Measurements from ENCODE around the gene TF.
"Not testable (repeated sequence)": the region's sequence is repeated elsewhere in the genome, so short reads cannot be mapped to it uniquely, and the experiment has no call there.

TF gene

GRCh38 chr3:133745981-133746711, at the start of gene TF:
TF (plus strand) TSS chr3:133746393; CDS start chr3:133746441, 48 bp downstream.
- no peak for DNase-seq (ENCODE audit: low spot score)

- DNase-seq (ENCODE audit: low spot score): no peak
Measured at GRCh38 chr3:133697960-133698359, 48.2 kb upstream of the TF start.

GRCh38 chr3:133699467-133699866, 46.7 kb upstream of the TF start:
- DNase-seq (ENCODE audit: low spot score): no peak

- DNase-seq (ENCODE audit: low spot score): no peak
Measured at GRCh38 chr3:133699903-133700302, 46.3 kb upstream of the TF start.

- DNase-seq (ENCODE audit: low spot score): no peak
Measured at GRCh38 chr3:133700351-133700750, 45.8 kb upstream of the TF start.

- DNase-seq (ENCODE audit: low spot score): no peak
Measured at GRCh38 chr3:133701435-133702358, 44.5 kb upstream of the TF start.

GRCh38 chr3:133703915-133704314, 42.3 kb upstream of the TF start:
- DNase-seq (ENCODE audit: low spot score): no peak

- no peak for DNase-seq (ENCODE audit: low spot score)
Measured at GRCh38 chr3:133706033-133706432, 40.2 kb upstream of the TF start.

GRCh38 chr3:133709139-133709750, 36.9 kb upstream of the TF start:
- DNase-seq (ENCODE audit: low spot score): no peak

- DNase-seq (ENCODE audit: low spot score): no peak
Measured at GRCh38 chr3:133711013-133711412, 35.2 kb upstream of the TF start.

GRCh38 chr3:133712017-133712416, 34.2 kb upstream of the TF start:
- no peak for DNase-seq (ENCODE audit: low spot score)

- DNase-seq (ENCODE audit: low spot score): no peak
Measured at GRCh38 chr3:133713347-133713746, 32.8 kb upstream of the TF start.

GRCh38 chr3:133717424-133717823, 28.8 kb upstream of the TF start:
- DNase-seq (ENCODE audit: low spot score): no peak

- DNase-seq (ENCODE audit: low spot score): no peak
Measured at GRCh38 chr3:133722935-133723334, 23.3 kb upstream of the TF start.

GRCh38 chr3:133730993-133731392, 15.2 kb upstream of the TF start:
- DNase-seq (ENCODE audit: low spot score): no peak

GRCh38 chr3:133732231-133732630, 14.0 kb upstream of the TF start:
- not testable (repeated sequence) for DNase-seq (ENCODE audit: low spot score)

GRCh38 chr3:133733226-133733625, 13.0 kb upstream of the TF start:
- DNase-seq (ENCODE audit: low spot score): no peak

- no peak for DNase-seq (ENCODE audit: low spot score)
Measured at GRCh38 chr3:133734305-133734704, 11.9 kb upstream of the TF start.

- no peak for DNase-seq (ENCODE audit: low spot score)
Measured at GRCh38 chr3:133742351-133743091, 3.7 kb upstream of the TF start.

GRCh38 chr3:133744241-133744640, 2.0 kb upstream of the TF start:
- DNase-seq (ENCODE audit: low spot score): no peak

- DNase-seq (ENCODE audit: low spot score): no peak
Measured at GRCh38 chr3:133745108-133745507, 1.1 kb upstream of the TF start.

- DNase-seq (ENCODE audit: low spot score): no peak
Measured at GRCh38 chr3:133746712-133747066, 496 bp downstream of the TF start.

Data from LoVo (cell line).